Mononuclear cell (primary cell): Measurements from ENCODE around the gene CLDN11. TPM values are rescaled to one million over a fixed set of nuclear protein-coding genes. Genes with fewer than 3 reads are reported as not detected.

ENCODE experiments used
- H3K27me3 ChIP-seq: 2 replicates; pipeline ENCODE4 v1.6.0; 2011; ENCODE audit warnings: low read length, control low read depth; ENCODE audit not compliant: insufficient read depth
- H3K4me1 ChIP-seq: 2 replicates; pipeline ENCODE4 v1.5.1; 2011; ENCODE audit warnings: mild to moderate bottlenecking, low read length, control low read depth; ENCODE audit not compliant: insufficient read depth
- H3K4me3 ChIP-seq: 2 replicates; pipeline ENCODE4 v1.5.1; 2011; ENCODE audit warnings: mild to moderate bottlenecking, low read length, moderate library complexity
- H3K9me3 ChIP-seq: 2 replicates; pipeline ENCODE4 v1.5.1; 2011; ENCODE audit warnings: low read depth, mild to moderate bottlenecking, control low read depth, low read length
- total RNA-seq: library from RNA; depleted of rRNA; stranded (reverse); fragments of >200 nt; gene quantifications from one replicate; pipeline ENCODE4 v1.2.3, GENCODE V29; 2012

The CLDN11 gene
- total RNA-seq, 1 donor = 0.21 TPM

GRCh38 chr3:170440344-170440743 is 21.7 kb downstream of the CLDN11 start:
- Histone ChIP-seq H3K4me3 (no peak overlapping the region), H3K9me3 (no peaks in the 10 kb centered on the region), H3K27me3 (no peaks in the 10 kb centered on the region), H3K4me1 (no peaks in the 10 kb centered on the region)

- H3K4me1 ChIP-seq = no peaks in the 10 kb centered on the region
- no peak overlapping the region for H3K4me3 ChIP-seq
- no peaks in the 10 kb centered on the region for H3K9me3 ChIP-seq
- no peaks in the 10 kb centered on the region for H3K27me3 ChIP-seq
Measured at GRCh38 chr3:170441412-170441811, 22.7 kb downstream of the CLDN11 start.

- no peak overlapping the region for H3K4me3 ChIP-seq
- H3K9me3 ChIP-seq = no peaks in the 10 kb centered on the region
- no peaks in the 10 kb centered on the region for H3K4me1 ChIP-seq
- no peaks in the 10 kb centered on the region for H3K27me3 ChIP-seq
Measured at GRCh38 chr3:170442947-170443346, 24.3 kb downstream of the CLDN11 start.

- no peaks in the 10 kb centered on the region for H3K27me3 ChIP-seq
- H3K9me3 ChIP-seq = no peaks in the 10 kb centered on the region
- no peaks in the 10 kb centered on the region for H3K4me1 ChIP-seq
- no peak overlapping the region for H3K4me3 ChIP-seq
Measured at GRCh38 chr3:170443457-170443856, 24.8 kb downstream of the CLDN11 start.

- Histone ChIP-seq H3K4me3 (no peak overlapping the region), H3K4me1 (no peaks in the 10 kb centered on the region), H3K9me3 (no peaks in the 10 kb centered on the region), H3K27me3 (no peaks in the 10 kb centered on the region)
Measured at GRCh38 chr3:170448584-170448983, 29.9 kb downstream of the CLDN11 start.

GRCh38 chr3:170450039-170450438 is 31.4 kb downstream of the CLDN11 start:
- Histone ChIP-seq H3K4me1 (no peaks in the 10 kb centered on the region), H3K9me3 (no peaks in the 10 kb centered on the region), H3K27me3 (no peaks in the 10 kb centered on the region), H3K4me3 (no peak overlapping the region)

GRCh38 chr3:170454509-170454908 is 35.8 kb downstream of the CLDN11 start:
- no peaks in the 10 kb centered on the region for H3K4me1 ChIP-seq

GRCh38 chr3:170458285-170458684 is 39.6 kb downstream of the CLDN11 start:
- Histone ChIP-seq H3K27me3 (peaks cover 4% of the 10 kb centered on the region), H3K9me3 (no peaks in the 10 kb centered on the region), H3K4me1 (no peaks in the 10 kb centered on the region), H3K4me3 (no peak overlapping the region)

More at GRCh38 chr3:170454509-170454908, 35.8 kb downstream of the CLDN11 start:
- H3K4me3 ChIP-seq = no peak overlapping the region
- no peaks in the 10 kb centered on the region for H3K27me3 ChIP-seq
- no peaks in the 10 kb centered on the region for H3K9me3 ChIP-seq

GRCh38 chr3:170463011-170463410 is 44.3 kb downstream of the CLDN11 start:
- Histone ChIP-seq H3K9me3 (no peaks in the 10 kb centered on the region), H3K4me3 (no peak overlapping the region), H3K27me3 (peaks cover 7% of the 10 kb centered on the region), H3K4me1 (no peaks in the 10 kb centered on the region)

GRCh38 chr3:170465955-170466354 is 47.3 kb downstream of the CLDN11 start:
- Histone ChIP-seq H3K27me3 (peaks cover 15% of the 10 kb centered on the region), H3K9me3 (no peaks in the 10 kb centered on the region), H3K4me3 (no peak overlapping the region), H3K4me1 (no peaks in the 10 kb centered on the region)

GRCh38 chr3:170467007-170467406 is 48.3 kb downstream of the CLDN11 start:
- Histone ChIP-seq H3K4me1 (no peaks in the 10 kb centered on the region), H3K4me3 (no peak overlapping the region), H3K27me3 (peaks cover 16% of the 10 kb centered on the region), H3K9me3 (no peaks in the 10 kb centered on the region)

GRCh38 chr3:170467571-170468147 is 49.0 kb downstream of the CLDN11 start:
- Histone ChIP-seq H3K4me3 (no peak overlapping the region), H3K4me1 (no peaks in the 10 kb centered on the region), H3K9me3 (no peaks in the 10 kb centered on the region), H3K27me3 (peaks cover 16% of the 10 kb centered on the region)

- no peak overlapping the region for H3K4me3 ChIP-seq
- peaks cover 8% of the 10 kb centered on the region for H3K27me3 ChIP-seq
- H3K9me3 ChIP-seq = no peaks in the 10 kb centered on the region
- H3K4me1 ChIP-seq = no peaks in the 10 kb centered on the region
Measured at GRCh38 chr3:170469151-170470062, 50.7 kb downstream of the CLDN11 start.

- Histone ChIP-seq H3K4me1 (no peaks in the 10 kb centered on the region), H3K4me3 (no peak overlapping the region), H3K9me3 (no peaks in the 10 kb centered on the region), H3K27me3 (peaks cover 8% of the 10 kb centered on the region)
Measured at GRCh38 chr3:170470063-170471016, 51.7 kb downstream of the CLDN11 start.

- peaks cover 8% of the 10 kb centered on the region for H3K27me3 ChIP-seq
- H3K4me1 ChIP-seq = no peaks in the 10 kb centered on the region
- no peak overlapping the region for H3K4me3 ChIP-seq
- no peaks in the 10 kb centered on the region for H3K9me3 ChIP-seq
Measured at GRCh38 chr3:170471149-170471548, 52.5 kb downstream of the CLDN11 start.
